Right lobe of liver (tissue), 4 donors: ENCODE data around the gene TBXT.

ENCODE experiments used
- POLR2A ChIP-seq: fragments of 450-650 bp; IDR thresholded peaks from one replicate; pipeline ENCODE4 v1.6.1; 2017; ENCODE audit warnings: antibody characterized with exemption, mild to moderate bottlenecking
- TF ChIP-seq, protein P1 (sequence below), 4 donors: fragments of 200-600 bp in 3 of 4; fragments of 450-650 bp in 1 of 4; IDR thresholded peaks; one replicate each; pipeline versions ENCODE4 v1.5.1 to v1.8.0; 2016 to 2022; ENCODE audit warnings: antibody characterized with exemption in 4 of 4, mild to moderate bottlenecking in 2 of 4
- donor health status: DM: no; HTN: no; CAD: no.
- donor health status: DM: no; HTN: no; CAD: no.
- donor health status: DM: no; HTN: yes; CAD: no.

DNA sequence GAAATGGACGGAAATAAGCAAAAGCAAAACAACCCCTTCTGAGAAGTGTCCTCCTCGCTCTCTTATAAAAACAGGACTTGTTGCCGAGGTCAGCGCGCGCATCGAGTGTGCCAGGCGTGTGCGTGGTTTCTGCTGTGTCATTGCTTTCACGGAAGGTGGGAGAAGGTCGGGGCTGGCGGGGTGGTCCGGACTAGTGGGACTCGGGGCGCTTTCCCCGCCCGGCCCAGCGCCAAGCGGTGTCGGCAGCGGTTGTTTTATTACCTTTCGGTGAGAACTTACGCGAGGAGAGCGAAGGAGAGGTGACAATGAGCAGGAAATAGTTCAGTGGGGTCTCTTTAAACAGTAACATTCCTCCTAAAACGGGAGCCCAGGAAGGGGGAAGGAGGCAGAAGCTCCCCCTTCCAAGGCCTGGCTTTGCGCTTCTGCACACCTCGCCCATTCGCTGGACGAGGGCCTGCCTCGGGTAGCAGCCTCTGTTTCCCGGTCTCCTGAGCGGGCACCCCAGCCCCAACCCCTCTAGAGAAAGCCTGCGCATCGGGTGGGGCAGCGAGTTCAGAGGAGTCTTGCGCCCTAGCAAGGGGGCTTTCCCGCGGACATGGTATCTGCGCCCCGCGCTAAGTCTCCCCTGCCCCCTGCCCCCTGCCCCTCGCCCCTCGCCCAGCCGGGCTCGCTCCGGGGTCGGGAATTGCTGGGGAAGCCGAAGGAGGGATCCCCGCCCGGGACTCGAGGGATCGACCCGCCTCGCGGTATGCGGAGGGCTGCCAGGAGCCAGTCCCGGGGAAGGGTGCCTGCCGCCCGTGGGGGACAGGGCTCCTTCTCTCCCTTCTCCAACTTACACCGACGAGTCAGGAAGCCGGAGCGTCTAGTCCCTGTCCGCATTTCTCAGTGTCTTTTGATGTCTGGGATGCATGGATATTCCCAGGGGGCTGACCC, 1.2 kb upstream of the TBXT start:
- no peak for TF ChIP-seq POLR2A
- TF ChIP-seq, protein P1, sequence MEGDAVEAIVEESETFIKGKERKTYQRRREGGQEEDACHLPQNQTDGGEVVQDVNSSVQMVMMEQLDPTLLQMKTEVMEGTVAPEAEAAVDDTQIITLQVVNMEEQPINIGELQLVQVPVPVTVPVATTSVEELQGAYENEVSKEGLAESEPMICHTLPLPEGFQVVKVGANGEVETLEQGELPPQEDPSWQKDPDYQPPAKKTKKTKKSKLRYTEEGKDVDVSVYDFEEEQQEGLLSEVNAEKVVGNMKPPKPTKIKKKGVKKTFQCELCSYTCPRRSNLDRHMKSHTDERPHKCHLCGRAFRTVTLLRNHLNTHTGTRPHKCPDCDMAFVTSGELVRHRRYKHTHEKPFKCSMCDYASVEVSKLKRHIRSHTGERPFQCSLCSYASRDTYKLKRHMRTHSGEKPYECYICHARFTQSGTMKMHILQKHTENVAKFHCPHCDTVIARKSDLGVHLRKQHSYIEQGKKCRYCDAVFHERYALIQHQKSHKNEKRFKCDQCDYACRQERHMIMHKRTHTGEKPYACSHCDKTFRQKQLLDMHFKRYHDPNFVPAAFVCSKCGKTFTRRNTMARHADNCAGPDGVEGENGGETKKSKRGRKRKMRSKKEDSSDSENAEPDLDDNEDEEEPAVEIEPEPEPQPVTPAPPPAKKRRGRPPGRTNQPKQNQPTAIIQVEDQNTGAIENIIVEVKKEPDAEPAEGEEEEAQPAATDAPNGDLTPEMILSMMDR (IDR thresholded peaks at IDR 0.05), result no peak
